A172 (cell line): ENCODE measurements around the gene CISTR. TPM values are rescaled to one million over a fixed set of nuclear protein-coding genes. Genes with fewer than 3 reads are reported as not detected.
"Not testable (repeated sequence)": the region's sequence is repeated elsewhere in the genome, so short reads cannot be mapped to it uniquely, and the experiment has no call there.

Experiments
- DNase-seq: peaks from one replicate; pipeline ENCODE4 v3.0.0-alpha.2; 2015; ENCODE audit warnings: low spot score
- total RNA-seq: library from RNA; depleted of rRNA; stranded (reverse); fragments of >200 nt; shearing (Covaris generic); gene quantifications from 2 replicates; pipeline ENCODE4 v1.2.3, GENCODE V29; 2014; rRNA removed

CISTR gene
- total RNA-seq, 1 experiment from 2014 or later: not detected

DNA sequence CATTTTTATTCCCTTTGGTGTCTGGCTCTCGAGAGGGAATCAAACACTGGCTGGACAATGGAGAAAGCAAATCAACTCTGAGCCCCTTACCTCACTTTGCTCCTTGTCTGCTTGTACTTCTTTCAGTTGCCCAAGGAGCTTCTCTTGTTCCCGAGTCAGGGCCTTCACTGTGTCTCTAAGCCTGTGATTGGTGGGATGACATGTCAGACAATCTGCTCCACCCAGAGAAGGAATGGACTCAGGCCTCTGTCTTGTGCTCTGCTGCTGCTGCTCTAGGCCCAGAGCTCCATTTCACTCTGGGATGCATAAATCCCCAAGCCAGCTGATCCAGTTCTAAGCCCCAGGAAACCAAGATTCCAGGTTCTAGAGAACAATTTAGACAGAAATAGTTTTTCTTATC, 32.1 kb downstream of the CISTR start:
- no peak for DNase-seq

DNA sequence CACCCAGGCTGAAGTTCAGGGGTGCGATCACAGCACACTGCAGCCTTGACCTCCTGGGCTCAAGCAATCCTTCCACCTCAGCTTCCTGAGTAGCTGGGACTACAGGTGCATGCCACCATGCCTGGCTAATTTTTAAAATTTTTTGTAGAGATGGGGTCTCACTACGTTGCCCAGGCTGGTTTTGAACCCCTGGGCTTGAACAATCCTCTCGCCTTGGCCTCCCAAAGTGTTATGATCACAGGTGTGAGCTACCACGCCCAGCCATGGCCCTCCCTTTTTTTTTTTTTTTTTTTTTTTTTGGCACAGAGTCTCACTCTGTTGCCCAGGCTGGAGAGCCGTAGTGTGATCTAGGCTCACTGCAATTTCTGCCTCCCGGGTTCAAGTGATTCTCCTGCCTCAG, 33.2 kb downstream of the CISTR start:
- not testable (repeated sequence) for DNase-seq

DNA sequence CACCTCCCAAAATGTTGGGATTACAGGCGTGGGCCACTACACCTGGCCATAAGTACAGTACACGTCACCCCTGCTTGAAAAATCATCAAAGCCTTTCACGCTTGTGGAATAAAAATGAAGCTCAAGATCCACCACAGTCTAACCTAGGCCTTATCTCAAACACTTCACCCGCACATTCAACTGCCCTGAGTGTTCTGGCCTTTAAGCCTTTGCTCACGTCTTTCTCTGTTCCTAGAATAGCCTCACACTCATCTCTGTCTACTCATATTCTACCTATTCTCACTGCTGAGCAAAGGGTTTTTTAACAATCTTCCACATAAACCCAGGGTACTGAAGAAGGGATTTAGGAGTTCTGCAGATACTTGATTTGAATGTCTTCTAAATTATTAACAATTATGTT, 34.5 kb downstream of the CISTR start:
- no peak for DNase-seq

DNA sequence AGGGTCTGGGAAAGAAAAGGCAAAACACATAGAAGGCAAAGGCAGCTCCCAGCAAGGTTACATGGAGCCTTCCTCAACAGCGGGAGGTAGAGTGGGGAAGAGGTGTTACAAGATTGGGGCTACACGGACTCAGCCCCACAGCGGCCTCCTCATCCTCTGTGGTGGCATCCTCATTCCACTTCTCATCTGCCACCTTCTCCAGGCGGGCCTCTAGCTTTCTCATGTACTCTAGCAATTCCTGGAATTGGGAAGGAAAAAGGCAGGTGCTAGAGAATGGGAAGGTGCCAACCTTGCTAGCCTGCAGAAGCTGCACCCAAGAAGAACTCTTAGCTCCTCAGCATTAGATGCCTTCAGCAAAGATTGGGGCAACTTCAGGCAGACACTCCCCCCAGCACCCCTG, 37.8 kb downstream of the CISTR start:
- no peak for DNase-seq

DNA sequence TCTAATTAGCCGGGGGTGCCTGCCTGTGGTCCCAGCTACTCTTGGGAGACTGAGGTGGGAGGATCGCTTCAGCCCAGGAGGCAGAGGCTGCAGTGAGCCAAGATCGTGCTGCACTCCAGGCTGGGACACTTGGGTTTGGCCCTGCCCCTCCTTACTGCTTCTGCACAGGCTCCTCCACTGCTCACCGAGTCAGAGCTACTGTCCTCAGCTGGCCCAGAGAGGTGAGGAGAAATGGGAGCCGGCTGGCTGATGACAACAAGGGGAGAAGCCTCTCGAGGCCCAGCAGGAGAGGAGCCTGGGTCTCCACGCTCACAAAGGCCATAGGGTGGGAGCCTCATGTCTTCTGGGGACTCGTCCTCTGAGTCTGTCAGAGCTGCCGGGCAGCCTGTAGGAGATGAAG, 38.3 kb downstream of the CISTR start:
- DNase-seq: no peak

DNA sequence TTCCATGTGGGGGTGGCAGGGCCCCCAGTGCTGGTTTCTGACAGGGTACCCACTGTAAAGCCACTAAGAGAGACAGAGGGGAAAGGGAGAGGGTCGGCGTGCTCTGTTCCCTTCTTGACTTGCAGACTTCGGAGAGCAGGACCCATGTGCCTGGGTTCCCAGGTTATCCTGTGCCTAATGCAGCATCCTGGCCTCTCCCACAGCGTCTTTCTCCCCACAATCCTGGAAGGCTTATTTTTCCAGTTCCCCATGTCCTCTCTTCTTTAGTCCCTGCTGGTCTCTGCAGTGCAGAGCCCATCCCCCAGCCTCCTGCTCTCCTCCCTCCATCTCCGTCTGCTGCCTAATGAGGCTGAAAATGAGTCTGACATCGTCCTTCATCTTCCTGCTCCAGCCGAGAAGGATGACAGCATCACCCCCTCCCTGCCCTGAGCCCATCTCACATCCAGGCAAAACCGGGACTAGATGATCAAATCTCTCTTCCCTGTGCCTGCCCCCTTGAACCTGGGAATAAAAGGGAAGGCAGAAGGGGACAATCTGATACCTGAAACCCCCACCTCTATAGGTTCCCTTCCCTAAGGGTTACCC, 39.6 kb downstream of the CISTR start:
- DNase-seq: no peak

DNA sequence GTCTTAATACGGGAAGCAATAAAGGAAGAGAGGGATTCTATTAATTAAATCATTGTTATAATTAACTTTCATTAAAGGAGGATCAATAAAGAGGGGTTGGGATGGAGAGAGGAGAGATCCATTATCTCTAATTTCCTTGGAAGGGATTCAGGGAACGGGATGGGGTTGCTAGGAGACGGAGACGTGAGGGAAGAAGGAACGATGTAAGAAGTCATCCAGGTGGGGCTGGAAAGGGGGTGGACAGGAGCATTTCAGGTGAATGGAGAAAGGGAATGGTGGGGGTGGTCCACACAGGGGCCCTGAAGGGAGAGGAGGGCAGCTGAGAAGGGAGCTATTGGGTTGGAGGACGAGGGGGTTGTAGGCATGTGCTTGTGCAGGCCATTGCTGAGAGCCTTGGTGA, 41.7 kb downstream of the CISTR start:
- no peak for DNase-seq

DNA sequence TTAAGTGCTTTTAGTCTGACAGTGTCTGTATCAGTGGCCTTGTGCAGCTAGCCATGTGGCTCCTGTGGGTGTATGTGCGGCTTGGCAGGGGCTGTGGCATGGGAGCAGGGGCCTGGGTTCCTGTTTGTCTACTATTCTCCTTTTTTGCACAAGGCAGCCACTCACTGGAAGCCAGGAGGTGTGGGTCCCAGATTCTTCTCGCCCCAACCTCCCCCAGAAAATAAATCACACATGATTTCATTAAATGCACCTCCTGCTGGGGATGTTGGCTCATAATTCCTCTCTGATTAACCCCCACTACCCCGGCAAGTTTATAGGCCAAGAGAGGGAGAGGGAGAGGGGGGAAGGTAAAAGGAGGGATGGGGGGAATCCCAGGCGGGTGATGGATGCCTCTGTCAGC, 42.1 kb downstream of the CISTR start:
- no peak for DNase-seq

DNA sequence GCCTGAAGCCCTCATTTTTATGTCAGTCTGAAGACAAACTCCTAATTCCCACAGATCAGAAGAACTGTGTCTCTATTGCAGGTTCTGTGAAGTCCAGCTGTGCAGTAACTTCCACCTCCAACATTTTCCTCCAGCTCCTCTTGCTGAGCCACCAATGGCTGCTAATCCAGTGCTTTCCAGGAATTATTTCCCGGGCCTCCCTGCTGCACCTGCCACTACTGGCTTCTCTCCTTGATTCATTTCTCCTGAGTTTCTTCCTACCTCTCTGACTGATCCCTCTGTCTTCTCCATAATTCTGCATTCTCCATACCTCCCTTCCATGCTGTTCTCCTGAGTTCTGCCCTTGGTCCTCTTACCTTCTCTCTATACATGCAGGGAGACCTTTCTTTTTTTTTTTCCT, 45.7 kb downstream of the CISTR start:
- DNase-seq: no peak

DNA sequence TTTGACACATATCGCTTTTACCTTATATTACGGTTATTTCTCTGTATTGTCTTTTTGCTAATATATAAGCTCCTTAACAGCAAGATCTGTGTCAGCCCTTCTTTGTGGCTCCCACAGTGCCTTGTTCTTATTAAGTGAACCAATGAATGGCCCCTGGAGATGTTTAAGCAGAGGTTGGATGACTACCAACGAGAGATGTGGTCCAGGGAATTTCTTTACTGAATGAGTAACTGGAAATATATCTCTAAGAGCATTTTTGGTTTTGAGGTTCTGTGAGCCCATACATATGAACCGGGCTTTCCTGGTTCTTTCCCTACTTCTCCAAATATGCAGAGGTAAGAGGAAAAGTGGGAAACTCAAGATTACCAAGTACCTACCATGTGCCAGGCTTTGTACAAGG, 48.0 kb downstream of the CISTR start:
- DNase-seq: peak; percentile 15

DNA sequence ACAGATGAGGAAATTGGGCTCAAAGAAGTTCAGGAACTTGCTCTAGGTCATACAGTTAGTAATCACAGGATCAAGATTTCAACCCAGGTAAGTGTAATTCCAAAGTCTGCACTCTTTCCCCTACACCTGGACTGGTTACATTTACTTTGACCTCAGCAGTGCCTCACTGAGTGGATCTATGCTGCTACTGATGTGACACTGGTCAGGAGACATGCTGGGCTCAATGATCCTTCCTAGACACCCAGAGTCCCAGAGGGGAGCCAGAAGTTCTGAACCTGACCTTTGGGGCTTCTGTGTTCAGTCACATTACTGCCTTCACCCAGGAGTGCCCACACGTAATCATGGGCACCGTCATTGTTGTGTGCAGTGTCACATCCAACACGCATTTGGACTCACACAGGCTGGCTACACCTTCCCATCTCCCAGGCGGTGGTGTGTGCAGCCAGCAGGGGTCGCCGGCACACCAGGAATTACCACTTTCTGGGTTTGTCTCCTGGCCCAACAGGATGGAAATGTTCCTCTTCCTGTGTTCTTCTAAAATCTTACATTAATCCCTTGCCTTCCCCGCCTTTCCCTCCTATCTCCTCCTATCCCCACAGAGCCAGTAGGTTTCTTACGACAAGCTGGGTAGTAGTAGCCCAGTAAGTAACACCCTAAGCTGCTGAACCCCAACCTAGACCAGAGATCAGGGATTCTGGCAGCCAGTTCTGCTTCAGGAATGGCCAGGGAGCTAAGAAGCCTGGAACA, 50.1 kb downstream of the CISTR start:
- DNase-seq: peak; percentile 56

DNA sequence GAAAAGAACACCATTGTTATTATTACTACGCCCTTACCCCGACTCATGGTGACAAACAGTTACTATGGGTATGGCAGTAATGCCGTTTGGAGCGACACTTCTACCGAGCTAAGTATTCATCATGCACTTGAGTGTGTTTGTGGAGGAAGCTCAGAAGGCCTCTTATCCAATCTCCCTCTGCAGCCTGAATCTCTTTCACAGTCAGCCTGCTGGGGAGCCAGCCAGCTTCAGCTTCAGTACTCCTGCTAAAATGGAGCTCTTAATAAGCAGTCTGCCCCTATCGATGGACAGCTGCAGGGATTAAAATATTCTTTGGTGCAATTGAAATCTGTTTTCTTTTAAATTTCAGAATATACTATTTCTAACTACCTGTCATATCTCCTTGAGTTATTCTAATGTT, 51.2 kb downstream of the CISTR start:
- no peak for DNase-seq

DNA sequence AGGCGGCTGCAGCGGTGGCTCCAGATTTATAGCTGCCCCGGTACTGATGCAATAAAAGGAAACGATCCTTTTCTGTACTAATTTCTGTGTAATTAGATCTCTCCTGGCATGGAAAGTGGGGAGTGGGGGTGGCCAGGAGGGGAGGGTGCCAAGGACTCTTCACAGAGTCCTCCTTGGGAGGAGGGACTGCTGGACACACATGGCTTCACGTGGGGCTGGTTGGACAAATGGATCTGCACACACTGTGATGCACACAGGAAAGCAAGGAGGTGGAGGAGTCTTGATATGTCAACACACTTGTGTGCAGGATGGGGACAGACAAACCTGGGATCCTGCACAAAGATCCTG, 52.1 kb downstream of the CISTR start:
- DNase-seq: no peak

DNA sequence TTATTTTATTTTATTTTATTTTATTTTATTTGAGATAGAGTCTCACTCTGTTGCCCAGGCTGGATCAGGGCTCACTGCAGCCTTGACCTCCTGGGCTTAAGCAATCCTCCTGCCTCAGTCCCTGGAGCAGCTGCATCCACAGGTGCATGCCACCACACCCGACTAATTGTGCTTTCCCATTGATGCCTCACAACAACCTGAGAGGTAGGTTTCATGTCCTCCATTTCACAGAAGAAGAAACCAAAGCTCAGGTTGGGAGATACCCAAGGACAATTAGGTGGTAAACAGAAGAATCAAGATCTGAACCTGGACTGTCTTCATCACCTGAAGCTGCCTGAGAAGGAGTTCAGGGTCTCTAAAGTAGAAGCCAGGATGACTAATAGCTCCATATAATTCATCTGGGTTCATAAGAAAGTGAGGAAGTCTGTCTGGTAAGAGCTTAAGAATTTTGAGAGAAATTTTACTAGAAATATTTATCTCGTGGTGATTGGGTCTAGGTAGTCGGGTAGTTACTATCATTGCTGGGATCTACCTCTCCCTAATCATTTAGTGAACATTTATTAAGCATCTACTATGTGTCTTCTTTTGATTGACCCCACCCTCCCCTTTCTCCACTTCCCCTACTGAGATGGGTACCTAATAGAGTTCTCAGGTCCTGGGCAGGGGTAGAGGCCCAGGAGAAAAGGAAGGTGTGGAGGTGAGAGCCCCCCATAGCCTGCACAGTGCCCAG, 52.7 kb downstream of the CISTR start:
- no peak for DNase-seq

DNA sequence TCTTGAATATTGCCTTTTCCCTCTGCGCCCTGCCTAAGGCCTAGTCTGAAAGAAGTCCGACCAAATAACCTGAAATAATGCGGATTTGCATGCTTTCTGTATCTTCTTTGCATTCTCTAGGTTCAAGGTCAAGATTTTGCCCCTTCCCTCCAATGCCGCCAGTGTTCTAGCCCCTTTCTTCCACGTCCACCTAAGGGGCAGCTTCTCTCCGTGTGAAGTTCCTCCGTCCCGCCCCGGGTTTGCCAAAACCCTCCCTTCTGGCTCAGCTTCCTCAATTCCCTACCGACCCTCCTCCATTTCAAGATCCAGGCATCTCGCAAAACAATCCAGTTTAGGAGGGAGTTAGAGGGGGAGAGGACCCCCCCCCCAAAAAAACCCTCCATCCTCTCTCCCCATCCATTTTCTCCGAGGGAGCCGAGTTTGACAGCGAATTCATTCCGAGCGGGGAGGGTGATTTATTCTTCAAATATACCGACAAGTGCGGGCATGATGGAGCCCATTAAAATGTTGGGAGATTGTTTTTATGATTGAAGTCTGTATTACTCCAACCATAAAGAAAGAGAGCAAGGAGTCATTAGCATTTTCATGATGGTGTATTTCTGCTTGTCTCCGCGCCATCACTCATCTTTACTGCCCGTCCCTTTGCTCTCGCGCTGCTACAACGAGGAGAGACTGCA, 55.0 kb downstream of the CISTR start:
- DNase-seq: no peak

Other genes starting within 250 kb of the CISTR start
- gene NPFF, start 244.5 kb downstream of the CISTR start, total RNA-seq: not detected in 2 replicates
- gene ATF7, start 125.6 kb downstream of the CISTR start, total RNA-seq: 3.9 and 9.2 TPM in 2 replicates
- gene ATP5MC2, start 75.9 kb downstream of the CISTR start, total RNA-seq: 393 and 458 TPM in 2 replicates
- gene CALCOCO1, start 24.5 kb downstream of the CISTR start, total RNA-seq: 36.8 and 40.2 TPM in 2 replicates
- gene HOXC13, start 186.9 kb upstream of the CISTR start, total RNA-seq: 7.5 and 8.9 TPM in 2 replicates
- not detected in 2 replicates for gene HOXC12, start 202.9 kb upstream of the CISTR start, total RNA-seq
- 1.0 and 2.3 TPM in 2 replicates for gene HOXC11, start 221.1 kb upstream of the CISTR start, total RNA-seq
- gene HOTAIR, start 223.0 kb upstream of the CISTR start, total RNA-seq: 8.4 and 9.8 TPM in 2 replicates
- gene HOXC10, start 233.2 kb upstream of the CISTR start, total RNA-seq: 4.4 and 4.9 TPM in 2 replicates
- 6.3 and 11.0 TPM in 2 replicates for gene HOXC9, start 248.2 kb upstream of the CISTR start, total RNA-seq